WI38 (cell line): ENCODE data around the gene LRP1B.

Experiments
- H3K4me3 ChIP-seq: 2 replicates; pipeline ENCODE4 v1.5.1; 2011; ENCODE audit warnings: low read depth, mild to moderate bottlenecking, control low read depth, low read length
- TF ChIP-seq, protein P1 (sequence below): IDR thresholded peaks from 2 replicates; pipeline ENCODE4 v1.5.1; 2012; ENCODE audit warnings: low read depth, mild to moderate bottlenecking, control low read depth, low read length

The LRP1B gene

DNA sequence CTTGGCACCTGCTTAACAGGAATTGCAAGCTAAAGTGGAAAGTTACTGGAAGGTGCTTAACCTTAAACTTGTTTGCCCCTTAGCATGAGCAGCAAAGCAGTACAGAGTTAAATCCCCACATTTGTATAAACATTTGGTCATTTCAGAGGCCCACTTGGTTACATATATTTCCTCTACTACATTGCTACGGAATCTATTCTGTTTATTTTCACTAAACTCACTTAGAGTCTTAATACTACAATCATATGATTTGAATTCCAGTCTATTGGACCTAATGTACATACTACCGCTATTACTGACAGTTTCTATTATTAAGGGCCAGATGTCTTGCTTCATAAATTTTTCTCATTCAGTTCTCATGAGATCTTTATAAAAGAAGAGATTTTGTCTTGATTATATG, 1294.0 kb downstream of the LRP1B start:
- no peak overlapping the region for H3K4me3 ChIP-seq
- TF ChIP-seq, protein P1, sequence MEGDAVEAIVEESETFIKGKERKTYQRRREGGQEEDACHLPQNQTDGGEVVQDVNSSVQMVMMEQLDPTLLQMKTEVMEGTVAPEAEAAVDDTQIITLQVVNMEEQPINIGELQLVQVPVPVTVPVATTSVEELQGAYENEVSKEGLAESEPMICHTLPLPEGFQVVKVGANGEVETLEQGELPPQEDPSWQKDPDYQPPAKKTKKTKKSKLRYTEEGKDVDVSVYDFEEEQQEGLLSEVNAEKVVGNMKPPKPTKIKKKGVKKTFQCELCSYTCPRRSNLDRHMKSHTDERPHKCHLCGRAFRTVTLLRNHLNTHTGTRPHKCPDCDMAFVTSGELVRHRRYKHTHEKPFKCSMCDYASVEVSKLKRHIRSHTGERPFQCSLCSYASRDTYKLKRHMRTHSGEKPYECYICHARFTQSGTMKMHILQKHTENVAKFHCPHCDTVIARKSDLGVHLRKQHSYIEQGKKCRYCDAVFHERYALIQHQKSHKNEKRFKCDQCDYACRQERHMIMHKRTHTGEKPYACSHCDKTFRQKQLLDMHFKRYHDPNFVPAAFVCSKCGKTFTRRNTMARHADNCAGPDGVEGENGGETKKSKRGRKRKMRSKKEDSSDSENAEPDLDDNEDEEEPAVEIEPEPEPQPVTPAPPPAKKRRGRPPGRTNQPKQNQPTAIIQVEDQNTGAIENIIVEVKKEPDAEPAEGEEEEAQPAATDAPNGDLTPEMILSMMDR: no peak

DNA sequence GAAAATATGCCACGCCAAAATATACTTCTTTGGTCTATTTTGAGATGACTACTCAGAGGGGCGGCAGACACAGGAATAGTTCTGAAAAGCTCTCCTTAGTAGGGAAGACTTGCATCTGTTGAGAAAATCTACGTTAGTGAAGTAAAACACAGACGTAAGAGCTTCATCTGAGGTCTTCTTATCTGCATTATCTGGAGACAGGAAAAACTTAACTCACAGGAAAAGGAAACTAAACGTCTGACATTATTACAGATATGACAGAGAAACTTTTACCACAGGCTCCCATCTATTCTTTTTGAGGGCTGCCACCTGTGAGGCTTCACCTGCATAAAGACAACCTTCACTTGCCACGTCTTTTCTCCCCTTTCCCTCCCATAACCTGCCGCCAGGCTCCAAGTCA, 1295.7 kb downstream of the LRP1B start:
- no peak overlapping the region for H3K4me3 ChIP-seq
- TF ChIP-seq, protein P1: no peak

DNA sequence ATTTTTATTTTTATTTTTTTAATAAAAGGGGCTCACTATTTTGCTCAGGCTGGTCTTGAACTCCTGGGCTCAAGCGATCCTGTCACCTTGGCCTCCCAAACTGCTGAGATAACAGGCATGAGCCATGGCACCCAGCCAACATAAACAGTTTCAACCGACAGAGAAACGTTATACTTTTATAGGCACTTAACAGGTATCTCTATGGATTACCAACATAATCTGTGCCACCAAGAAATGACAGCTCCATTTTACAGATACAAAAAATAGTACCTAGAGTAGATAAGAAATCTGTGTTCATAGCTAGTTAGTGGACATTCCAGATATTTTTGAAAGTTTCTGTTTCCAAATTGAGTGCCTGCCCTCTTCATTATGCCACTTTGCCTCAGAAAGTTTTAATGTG, 1316.7 kb downstream of the LRP1B start:
- no peak overlapping the region for H3K4me3 ChIP-seq
- TF ChIP-seq, protein P1: no peak

DNA sequence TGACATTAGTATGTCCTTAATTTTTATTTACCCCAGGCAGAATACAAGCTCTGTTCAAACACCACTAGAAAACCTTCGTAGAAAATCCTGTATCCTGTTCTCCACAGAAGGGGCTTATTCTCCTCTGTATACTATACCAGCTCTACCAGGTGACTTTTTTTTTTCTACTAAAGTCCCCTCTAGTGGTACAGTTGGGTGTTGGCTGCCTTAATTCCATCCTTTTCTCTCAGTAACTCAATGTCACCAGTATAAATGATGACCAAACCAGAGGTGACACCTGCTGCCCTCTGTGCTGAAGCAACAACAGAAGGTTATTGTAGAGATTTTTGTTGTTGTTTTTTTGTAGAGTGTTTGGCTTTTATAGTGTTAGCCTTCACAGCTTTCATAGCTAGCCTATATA, 1322.0 kb downstream of the LRP1B start:
- TF ChIP-seq, protein P1: no peak
- no peak overlapping the region for H3K4me3 ChIP-seq

DNA sequence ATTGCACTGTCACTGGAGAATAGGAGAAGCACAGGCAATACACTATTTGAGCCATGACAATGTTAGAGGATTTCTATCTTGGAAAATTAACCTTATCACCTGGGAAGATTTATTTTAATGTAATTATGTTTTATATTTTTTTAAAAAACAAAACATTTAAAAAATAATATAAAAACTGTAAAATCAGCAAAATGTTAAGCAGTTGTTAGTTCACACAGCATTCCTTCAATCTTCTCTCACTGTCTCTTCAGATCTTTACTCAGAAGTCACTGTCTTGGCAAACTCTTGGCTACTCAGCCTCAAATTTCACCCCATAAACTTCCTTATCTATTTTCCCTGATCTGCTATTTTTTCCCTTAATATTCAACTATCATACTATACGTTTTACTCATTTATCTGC, 1322.6 kb downstream of the LRP1B start:
- TF ChIP-seq, protein P1: no peak
- no peak overlapping the region for H3K4me3 ChIP-seq

DNA sequence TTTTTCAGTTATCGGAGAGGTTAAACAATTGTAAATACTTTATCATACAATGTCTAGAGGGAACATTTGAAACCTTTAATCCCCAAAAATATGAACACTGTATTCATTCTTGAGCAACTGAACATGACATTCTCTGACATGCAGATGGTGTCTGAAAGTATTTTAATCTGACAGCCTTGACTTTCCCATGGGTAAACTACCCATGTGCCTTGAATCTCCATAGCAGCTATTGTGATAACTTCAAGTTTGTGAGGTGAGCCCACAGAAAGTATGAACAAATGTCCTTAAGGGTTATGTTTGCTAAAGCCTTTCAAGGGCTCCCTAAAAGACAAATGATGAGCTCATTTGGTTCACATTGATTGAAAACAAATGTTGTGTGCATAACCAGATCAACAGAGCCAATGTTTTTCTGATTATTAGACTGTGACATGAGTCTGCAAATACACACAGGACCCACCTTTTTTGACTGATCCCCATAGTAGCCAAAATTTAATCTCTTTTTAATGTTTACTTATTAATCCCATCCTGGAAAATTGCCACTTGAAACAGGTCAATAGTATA, 1326.0 kb downstream of the LRP1B start:
- H3K4me3 ChIP-seq: no peak overlapping the region
- TF ChIP-seq, protein P1: no peak

DNA sequence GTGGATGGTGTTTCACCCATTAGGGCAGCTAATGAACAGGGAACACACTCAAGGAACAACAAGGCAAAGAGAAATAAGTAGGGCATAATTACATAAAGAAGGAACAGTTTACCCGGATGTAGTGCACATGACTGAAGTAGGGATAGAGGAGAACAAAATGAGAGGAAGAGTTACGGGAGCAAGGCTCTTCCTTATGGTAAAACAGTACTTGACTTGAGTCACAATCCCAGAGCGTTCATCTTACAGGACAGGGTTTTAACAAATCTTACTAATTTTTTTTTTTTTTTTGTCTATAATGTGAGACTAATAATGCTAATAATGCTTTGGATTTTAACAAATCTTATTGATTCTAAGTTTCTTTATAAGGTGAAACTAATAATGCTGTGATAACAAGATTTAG, 1329.5 kb downstream of the LRP1B start:
- TF ChIP-seq, protein P1: no peak

More for the DNA sequence above, 1329.5 kb downstream of the LRP1B start:
- no peak overlapping the region for H3K4me3 ChIP-seq
